Panc1 (cell line): ENCODE measurements around the gene LIPF. TPM values are rescaled to one million over a fixed set of nuclear protein-coding genes. Genes with fewer than 3 reads are reported as not detected.

Source experiments
- ATAC-seq: fragments of 200-7000 bp; cut with Tn5 transposase; 2 replicates; pipeline ENCODE4 v1.9.1; 2020; ENCODE audit warnings: mild to moderate bottlenecking, moderate library complexity
- BruUV-seq: library from RNA; stranded (reverse); fragments of 400-500 nt; replicated peaks from 2 replicates; lab custom pipeline; 2021; lab: Mats Ljungman, UMichigan
- CTCF ChIA-PET: fragments of 300-600 bp; sonication (Branson Sonifier 250); formaldehyde crosslinking; loops from one replicate; lab custom pipeline; 2022; ENCODE audit warnings: antibody characterized with exemption; lab: Charles Lee
- POLR2A ChIA-PET: fragments of 300-600 bp; sonication (Branson Sonifier 250); formaldehyde crosslinking; loops from one replicate; lab custom pipeline; 2022; ENCODE audit warnings: antibody characterized with exemption; lab: Charles Lee
- DNase-seq: peaks from one replicate; pipeline ENCODE4 v3.0.0-alpha.2; 2010; ENCODE audit warnings: low read depth, low spot score
- H3K27ac ChIP-seq: 2 replicates; pipeline ENCODE4 v1.5.1; 2011; ENCODE audit warnings: mild to moderate bottlenecking, low read length, inconsistent platforms
- H3K27me3 ChIP-seq: fragments of 200-500 bp; sonication (Bioruptor generic); 2 replicates; pipeline ENCODE4 v1.6.0; 2014; ENCODE audit warnings: low read length, inconsistent platforms; ENCODE audit not compliant: control insufficient read depth, insufficient read depth
- H3K36me3 ChIP-seq: fragments of 200-500 bp; sonication (Bioruptor generic); 2 replicates; pipeline ENCODE4 v1.5.1; 2014; ENCODE audit warnings: inconsistent platforms, mild to moderate bottlenecking, low read length, moderate library complexity; ENCODE audit not compliant: control insufficient read depth, insufficient read depth
- H3K4me1 ChIP-seq: 2 replicates; pipeline ENCODE4 v1.5.1; 2011; ENCODE audit warnings: inconsistent platforms, mild to moderate bottlenecking, low read length, moderate library complexity; ENCODE audit not compliant: control insufficient read depth, insufficient read depth
- H3K4me3 ChIP-seq, 2 experiments: 2 replicates each; pipeline ENCODE4 v1.5.1; 2011 to 2012; ENCODE audit warnings: low read depth in 2 of 2, low read length in 2 of 2, mild to moderate bottlenecking in 2 of 2, inconsistent platforms in 1 of 2, moderate library complexity in 1 of 2
- H3K9me3 ChIP-seq: fragments of 200-500 bp; sonication (Bioruptor generic); 2 replicates; pipeline ENCODE4 v1.5.1; 2014; ENCODE audit warnings: low read depth, mild to moderate bottlenecking, inconsistent platforms, low read length, moderate library complexity; ENCODE audit not compliant: control insufficient read depth, insufficient read depth
- CTCF ChIP-seq: fragments of 450-650 bp; IDR thresholded peaks from 2 replicates; pipeline ENCODE4 v1.5.1; 2017; ENCODE audit warnings: mild to moderate bottlenecking
- POLR2AphosphoS5 ChIP-seq: IDR thresholded peaks from 2 replicates; pipeline ENCODE4 v1.6.1; 2012; ENCODE audit warnings: mild to moderate bottlenecking, low read depth, low read length, moderate library complexity
- SIN3A ChIP-seq: IDR thresholded peaks from 2 replicates; pipeline ENCODE4 v1.6.1; 2012; ENCODE audit warnings: low read depth, mild to moderate bottlenecking, low read length, moderate library complexity, borderline replicate concordance; ENCODE audit not compliant: insufficient read depth
- TCF7L2 ChIP-seq: IDR thresholded peaks from 2 replicates; pipeline ENCODE4 v1.6.1; 2011; ENCODE audit warnings: mild to moderate bottlenecking, low read depth, low read length, inconsistent platforms
- in situ Hi-C: cut with HindIII; loops from 2 replicates; pipeline ENCODE4 v1.10.0; 2016; ENCODE audit warnings: low sequenced_read_pairs, low pct_unique_long_range_greater_than_20kb
- intact Hi-C: fragments of 100-400 bp; cut with micrococcal nuclease; formaldehyde crosslinking; loops from one replicate; pipeline ENCODE4 v1.10.0; 2022; ENCODE audit not compliant: unreplicated experiment
- total RNA-seq: library from RNA; stranded (reverse); gene quantifications from one replicate; pipeline ENCODE4 v1.2.1, GENCODE V29; 2021; ENCODE audit not compliant: unreplicated experiment
- TF ChIP-seq, protein P1 (sequence below), 2 experiments: IDR thresholded peaks; 2 replicates each; pipeline ENCODE4 v1.6.1; 2011 to 2012; ENCODE audit warnings: low read depth in 2 of 2, control low read depth in 1 of 2, low read length in 1 of 2, mild to moderate bottlenecking in 1 of 2, moderate library complexity in 1 of 2; ENCODE audit not compliant: insufficient read depth in 1 of 2

The LIPF gene
- total RNA-seq, 1 experiment from 2014 or later: not detected

GRCh38 chr10:88676283-88677060, 12.2 kb downstream of the LIPF start:
- ATAC-seq (no peak), DNase-seq (no peak)
- Histone ChIP-seq H3K4me3 (no peak overlapping the region), H3K36me3 (no peaks in the 10 kb centered on the region), H3K27me3 (no peaks in the 10 kb centered on the region), H3K4me1 (no peaks in the 10 kb centered on the region), H3K27ac (no peak overlapping the region), H3K9me3 (no peaks in the 10 kb centered on the region)
- intact Hi-C loops (no loop called here), in situ Hi-C loops (no loop called here)
- ChIA-PET POLR2A (no interaction called here), CTCF (no interaction called here)
- TF ChIP-seq POLR2AphosphoS5 (no peak), CTCF (no peak), SIN3A (no peak)
- no TSS peak for BruUV-seq

GRCh38 chr10:88680958-88681357, 16.7 kb downstream of the LIPF start:
- Histone ChIP-seq H3K27ac (no peak overlapping the region), H3K36me3 (no peaks in the 10 kb centered on the region), H3K9me3 (no peaks in the 10 kb centered on the region), H3K4me1 (no peaks in the 10 kb centered on the region), H3K4me3 (no peak overlapping the region), H3K27me3 (no peaks in the 10 kb centered on the region)
- CTCF ChIA-PET: no interaction called here
- DNase-seq (no peak), ATAC-seq (no peak)
- intact Hi-C loops: no loop called here
- POLR2A ChIA-PET: no interaction called here
- BruUV-seq: no TSS peak
- TF ChIP-seq SIN3A (no peak), CTCF (no peak), POLR2AphosphoS5 (no peak), TCF7L2 (no peak)
- TF ChIP-seq, protein P1, sequence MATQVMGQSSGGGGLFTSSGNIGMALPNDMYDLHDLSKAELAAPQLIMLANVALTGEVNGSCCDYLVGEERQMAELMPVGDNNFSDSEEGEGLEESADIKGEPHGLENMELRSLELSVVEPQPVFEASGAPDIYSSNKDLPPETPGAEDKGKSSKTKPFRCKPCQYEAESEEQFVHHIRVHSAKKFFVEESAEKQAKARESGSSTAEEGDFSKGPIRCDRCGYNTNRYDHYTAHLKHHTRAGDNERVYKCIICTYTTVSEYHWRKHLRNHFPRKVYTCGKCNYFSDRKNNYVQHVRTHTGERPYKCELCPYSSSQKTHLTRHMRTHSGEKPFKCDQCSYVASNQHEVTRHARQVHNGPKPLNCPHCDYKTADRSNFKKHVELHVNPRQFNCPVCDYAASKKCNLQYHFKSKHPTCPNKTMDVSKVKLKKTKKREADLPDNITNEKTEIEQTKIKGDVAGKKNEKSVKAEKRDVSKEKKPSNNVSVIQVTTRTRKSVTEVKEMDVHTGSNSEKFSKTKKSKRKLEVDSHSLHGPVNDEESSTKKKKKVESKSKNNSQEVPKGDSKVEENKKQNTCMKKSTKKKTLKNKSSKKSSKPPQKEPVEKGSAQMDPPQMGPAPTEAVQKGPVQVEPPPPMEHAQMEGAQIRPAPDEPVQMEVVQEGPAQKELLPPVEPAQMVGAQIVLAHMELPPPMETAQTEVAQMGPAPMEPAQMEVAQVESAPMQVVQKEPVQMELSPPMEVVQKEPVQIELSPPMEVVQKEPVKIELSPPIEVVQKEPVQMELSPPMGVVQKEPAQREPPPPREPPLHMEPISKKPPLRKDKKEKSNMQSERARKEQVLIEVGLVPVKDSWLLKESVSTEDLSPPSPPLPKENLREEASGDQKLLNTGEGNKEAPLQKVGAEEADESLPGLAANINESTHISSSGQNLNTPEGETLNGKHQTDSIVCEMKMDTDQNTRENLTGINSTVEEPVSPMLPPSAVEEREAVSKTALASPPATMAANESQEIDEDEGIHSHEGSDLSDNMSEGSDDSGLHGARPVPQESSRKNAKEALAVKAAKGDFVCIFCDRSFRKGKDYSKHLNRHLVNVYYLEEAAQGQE (IDR thresholded peaks at IDR 0.05; ENCODE audit: insufficient read depth in 1 of 2, low read depth in 2 of 2, low read length in 1 of 2): no peak
- in situ Hi-C loops: no loop called here
